K562 (cell line): Measurements from ENCODE around the gene DHX58. TPM values are rescaled to one million over a fixed set of nuclear protein-coding genes. Genes with fewer than 3 reads are reported as not detected.

ENCODE experiments used
- ATAC-seq: fragments of 200-7000 bp; cut with Tn5 transposase; 3 replicates; pipeline ENCODE4 v1.9.1; 2020; ENCODE audit warnings: moderate library complexity
- BruUV-seq: library from RNA; stranded (reverse); fragments of 400-500 nt; replicated peaks from 2 replicates; lab custom pipeline; 2021; lab: Mats Ljungman, UMichigan
- CTCF ChIA-PET: fragments of 300-600 bp; formaldehyde crosslinking; extraction: SDS; loops from one replicate; lab custom pipeline; 2021; ENCODE audit warnings: low intra/inter-chr PET ratio; lab: Yijun Ruan, JAX
- POLR2A ChIA-PET: fragments of 300-600, 350-650 bp; sonication (Branson Sonifier 250); formaldehyde crosslinking; extraction: SDS; loops from one replicate; lab custom pipeline; 2021; ENCODE audit warnings: antibody characterized with exemption, inconsistent platforms; lab: Yijun Ruan, JAX
- DNase-seq, 4 experiments: peaks; one replicate each; pipeline versions ENCODE4 v3.0.0 to v3.0.0-alpha.2; 2011 to 2018; ENCODE audit warnings: low spot score in 3 of 4, mixed read lengths in 3 of 4; ENCODE audit errors: extremely low read depth in 1 of 4
- FAIRE-seq: peaks from 2 replicates; lab custom pipeline; 2011; peaks lifted over from hg19 to GRCh38; lab: Jason Lieb, UNC
- H2AFZ ChIP-seq: 2 replicates; pipeline ENCODE4 v1.6.0; 2011; ENCODE audit warnings: low read depth, low read length, control low read depth, inconsistent platforms
- H3K27ac ChIP-seq: fragments of 200-600 bp; 3 replicates; pipeline ENCODE4 v1.8.0; 2011; ENCODE audit warnings: low read depth, mild to moderate bottlenecking, control low read depth, inconsistent platforms, low read length, moderate library complexity, mixed read lengths; ENCODE audit errors: extremely low read depth
- H3K27me3 ChIP-seq, 2 experiments: fragments of 300-600 bp in 1 of 2; 2 replicates in 1 of 2; 3 replicates in 1 of 2; pipeline versions ENCODE4 v1.6.0 to v1.8.0; 2011; ENCODE audit warnings: inconsistent platforms in 2 of 2, low read length in 2 of 2, mild to moderate bottlenecking in 1 of 2, mixed read lengths in 1 of 2, moderate library complexity in 1 of 2; ENCODE audit not compliant: control insufficient read depth in 2 of 2, insufficient read depth in 2 of 2
- H3K36me3 ChIP-seq: fragments of 300-600 bp; 3 replicates; pipeline ENCODE4 v1.8.0; 2011; ENCODE audit warnings: mild to moderate bottlenecking, low read length, inconsistent platforms; ENCODE audit not compliant: control insufficient read depth, insufficient read depth
- H3K4me1 ChIP-seq, 2 experiments: fragments of 200-600 bp in 1 of 2; replicated peaks in 1 of 2; 2 replicates in 1 of 2; 3 replicates in 1 of 2; pipeline versions ENCODE4 v1.5.1 to v1.8.0; 2011; ENCODE audit warnings: inconsistent platforms in 2 of 2, low read length in 2 of 2, mild to moderate bottlenecking in 1 of 2, mixed read lengths in 1 of 2, moderate library complexity in 1 of 2; ENCODE audit not compliant: control insufficient read depth in 2 of 2, insufficient read depth in 2 of 2
- H3K4me2 ChIP-seq: 2 replicates; pipeline ENCODE4 v1.6.1; 2011; ENCODE audit warnings: low read length, control low read depth, inconsistent platforms, mixed read lengths; ENCODE audit not compliant: insufficient read depth
- H3K4me3 ChIP-seq: fragments of 200-600 bp; sonication (generic), shearing (Covaris generic); 2 replicates; pipeline ENCODE4 v1.5.1; 2016; ENCODE audit warnings: control low read depth, inconsistent platforms
- H3K79me2 ChIP-seq: fragments of 200-600 bp; 3 replicates; pipeline ENCODE4 v1.8.0; 2011; ENCODE audit warnings: low read length, inconsistent platforms; ENCODE audit not compliant: control insufficient read depth, insufficient read depth
- H3K9ac ChIP-seq, 2 experiments: 2 replicates each; pipeline versions ENCODE4 v1.6.0 to v1.6.1; 2011; ENCODE audit warnings: low read depth in 2 of 2, low read length in 2 of 2, control low read depth in 1 of 2, inconsistent platforms in 1 of 2, mild to moderate bottlenecking in 1 of 2, mixed read lengths in 1 of 2; ENCODE audit not compliant: insufficient read depth in 1 of 2
- H3K9me1 ChIP-seq: one replicate; pipeline ENCODE4 v1.6.0; 2011; ENCODE audit warnings: inconsistent platforms, mild to moderate bottlenecking, low read length, moderate library complexity; ENCODE audit not compliant: control insufficient read depth, insufficient read depth
- H3K9me3 ChIP-seq: replicated peaks from 2 replicates; pipeline ENCODE4 v1.5.1; 2011; ENCODE audit warnings: low read depth, low read length, inconsistent platforms; ENCODE audit not compliant: control insufficient read depth, insufficient read depth
- H4K20me1 ChIP-seq: replicated peaks from 2 replicates; pipeline ENCODE4 v1.6.1; 2011; ENCODE audit warnings: low read length, inconsistent platforms, mixed read lengths; ENCODE audit not compliant: control insufficient read depth, insufficient read depth
- CHCHD3 ChIP-seq: fragments of 250-450 bp; sonication (Bioruptor Pico); IDR thresholded peaks from 2 replicates; pipeline ENCODE4 v2.1.2; 2022; ENCODE audit warnings: mild to moderate bottlenecking
- MAX ChIP-seq: sonication (generic); formaldehyde crosslinking; IDR thresholded peaks from 2 replicates; pipeline ENCODE4 v1.9.0; 2022; ENCODE audit warnings: mild to moderate bottlenecking, missing genetic modification reagents
- RFX1 ChIP-seq: fragments of 450-650 bp; IDR thresholded peaks from 2 replicates; pipeline ENCODE4 v1.6.1; 2016; ENCODE audit warnings: mild to moderate bottlenecking, moderate library complexity
- SMAD4 ChIP-seq: fragments of 250-450 bp; sonication (Bioruptor Pico); conservative IDR thresholded peaks from 2 replicates; pipeline ENCODE4 v1.8.0; 2021; ENCODE audit warnings: inconsistent platforms, mild to moderate bottlenecking, moderate library complexity
- USF1 ChIP-seq: sonication (generic); formaldehyde crosslinking; IDR thresholded peaks from 2 replicates; pipeline ENCODE4 v1.9.0; 2022; ENCODE audit warnings: mild to moderate bottlenecking, missing genetic modification reagents
- ZNF121 ChIP-seq: sonication (generic); formaldehyde crosslinking; conservative IDR thresholded peaks from 2 replicates; pipeline ENCODE4 v1.8.0; 2022; ENCODE audit warnings: missing genetic modification reagents
- ZNF584 ChIP-seq: fragments of 200-800 bp; sonication (Bioruptor generic); IDR thresholded peaks from 2 replicates; pipeline ENCODE4 v1.6.1; 2016; ENCODE audit warnings: low read depth, mild to moderate bottlenecking, missing genetic modification characterization, missing compliant biosample characterization
- WGBS: fragments of 100-300 bp; shearing (Covaris generic); methylation state at CpG from one replicate; pipeline ENCODE4 v1.1.6; 2016; ENCODE audit warnings: low coverage, mixed read lengths; ENCODE audit not compliant: insufficient coverage; ENCODE audit errors: missing lambda C conversion rate; 5-methylcytosine and 5-hydroxymethylcytosine counted together
- in situ Hi-C: fragments of 300-500 bp; cut with MboI; formaldehyde crosslinking; loops from 4 replicates; pipeline ENCODE4 v1.15.0; 2018; ENCODE audit warnings: inconsistent platforms, mixed read lengths
- intact Hi-C: fragments of 100-400 bp; cut with micrococcal nuclease; formaldehyde crosslinking; loops from 2 replicates; pipeline ENCODE4 v1.14.2; 2022
- polyA plus RNA-seq, 8 experiments: library from polyadenylated mRNA; depleted of rRNA in 4 of 8; stranded (reverse) in 5 of 8; unstranded in 3 of 8; fragments of >200 nt; fragmentation: Nextera tagmentation in 2 of 8; fragmentation: Illumina TruSeq in 1 of 8; extraction: Ambion mirVana in 2 of 8; extraction: Trizol in 1 of 8; gene quantifications; 2 replicates each; pipeline versions ENCODE4 v1.2.1 to v1.2.3, GENCODE V29; 2011 to 2014; ENCODE audit warnings: inconsistent platforms in 1 of 8, missing spikeins in 1 of 8
- total RNA-seq, 7 experiments: library from RNA; depleted of rRNA in 6 of 7; stranded (reverse); fragments of >200 nt in 6 of 7; fragmentation: Illumina TruSeq in 2 of 7; extraction: Trizol in 2 of 7; gene quantifications; 2 replicates each; pipeline versions ENCODE4 v1.2.1 to v1.2.3, GENCODE V29; 2011 to 2021; ENCODE audit warnings: low replicate concordance in 1 of 7

The DHX58 gene
- total and polyA plus RNA-seq, 9 of the 15 experiments (the other 6 are each of a cell fraction or from before 2014, with no cell fraction given): 0.15 to 3.0 (median 1.4) TPM

GRCh38 chr17:42127414-42127813 lies 14.9 kb upstream of the DHX58 start:
- intact Hi-C loops: no loop called here
- BruUV-seq: no TSS peak

More at GRCh38 chr17:42127414-42127813, 14.9 kb upstream of the DHX58 start:
- Histone ChIP-seq H3K9me1 (no peaks in the 10 kb centered on the region), H3K4me1 (peaks cover 0 to 8% of the 10 kb centered on the region in 2 experiments; a peak in 2 of 5 replicates), H3K27ac (no peak overlapping the region), H2AFZ (no peak overlapping the region), H4K20me1 (0 out of 2 replicates have a peak, but pooled peaks cover 3% of the 10 kb centered on the region), H3K4me3 (no peak overlapping the region), H3K36me3 (peaks cover 81% of the 10 kb centered on the region), H3K9ac (no peak overlapping the region), H3K9me3 (no peaks in the 10 kb centered on the region), H3K27me3 (no peaks in the 10 kb centered on the region), H3K4me2 (no peak overlapping the region), H3K79me2 (peaks cover 19% of the 10 kb centered on the region; the same call in 2 of the 3 replicates)
- FAIRE-seq (no peak), DNase-seq (no peak), ATAC-seq (no peak)
- in situ Hi-C loops: no loop called here
- 95% methylated on average over 6 of the region's 6 CpGs for WGBS
- ChIA-PET CTCF (interaction anchor here (0.6 kb wide), 1 partner anchor 25 kb away, joined by 3 read pairs; no protein-coding TSS in a partner anchor), POLR2A (interaction anchor here (1.9 kb wide), 1 partner anchor 11 kb away, joined by 6 read pairs; no protein-coding TSS in a partner anchor)
- no peak for TF ChIP-seq ZNF584 (CRISPR knock-in tag)
- TF ChIP-seq MAX (CRISPR knock-in tag): no peak
- no peak for TF ChIP-seq RFX1
- TF ChIP-seq CHCHD3 (CRISPR knock-in tag): no peak
- peak; percentile 70 for TF ChIP-seq ZNF121 (CRISPR knock-in tag)
- TF ChIP-seq SMAD4 (CRISPR knock-in tag): no peak
- TF ChIP-seq USF1 (CRISPR knock-in tag): no peak
